CD8-positive, alpha-beta memory T cell (primary cell): Measurements from ENCODE around the gene WDR27. TPM values are rescaled to one million over a fixed set of nuclear protein-coding genes. Genes with fewer than 3 reads are reported as not detected.

Experiments
- CTCF ChIA-PET: fragments of 350-600 bp; sonication (Branson Sonifier 250); formaldehyde crosslinking; loops from one replicate; lab custom pipeline; 2021; ENCODE audit warnings: antibody characterized with exemption; lab: Charles Lee
- POLR2A ChIA-PET: fragments of 350-600 bp; sonication (Branson Sonifier 250); formaldehyde crosslinking; loops from one replicate; lab custom pipeline; 2021; ENCODE audit warnings: antibody characterized with exemption; lab: Charles Lee
- DNase-seq, 5 donors: peaks; one replicate each; pipeline versions ENCODE4 v3.0.0 to v3.0.0-alpha.2; 2020 to 2022; ENCODE audit warnings: mixed read lengths in 1 of 5
- H3K27ac ChIP-seq: one replicate; pipeline ENCODE4 v1.7.0; 2013; ENCODE audit warnings: low read depth, mild to moderate bottlenecking, low read length, moderate library complexity
- H3K27me3 ChIP-seq: 2 replicates; pipeline ENCODE4 v1.7.0; 2013; ENCODE audit warnings: low read length, mild to moderate bottlenecking; ENCODE audit not compliant: insufficient read depth, poor library complexity, severe bottlenecking
- H3K36me3 ChIP-seq: 2 replicates; pipeline ENCODE4 v1.7.0; 2013; ENCODE audit warnings: mild to moderate bottlenecking, low read length, moderate library complexity; ENCODE audit not compliant: insufficient read depth
- H3K4me1 ChIP-seq: 2 replicates; pipeline ENCODE4 v1.7.0; 2013; ENCODE audit warnings: mild to moderate bottlenecking, low read length, moderate library complexity; ENCODE audit not compliant: insufficient read depth
- H3K4me3 ChIP-seq: 2 replicates; pipeline ENCODE4 v1.7.0; 2013; ENCODE audit warnings: mild to moderate bottlenecking, low read length
- H3K9me3 ChIP-seq: 2 replicates; pipeline ENCODE4 v1.7.0; 2013; ENCODE audit warnings: mild to moderate bottlenecking, low read length
- H3K27ac Mint-ChIP-seq, 8 donors: one replicate each; pipeline ENCODE4 v1.8.0; 2020 to 2021; ENCODE audit warnings: mixed read lengths in 8 of 8, mild to moderate bottlenecking in 6 of 8, inconsistent platforms in 3 of 8, moderate library complexity in 3 of 8
- H3K27me3 Mint-ChIP-seq, 2 donors: one replicate each; pipeline ENCODE4 v1.8.0; 2020 to 2021; ENCODE audit warnings: mixed read lengths in 2 of 2, mild to moderate bottlenecking in 1 of 2, moderate library complexity in 1 of 2
- H3K36me3 Mint-ChIP-seq, 3 donors: one replicate each; pipeline ENCODE4 v1.8.0; 2020 to 2021; ENCODE audit warnings: mixed read lengths in 3 of 3, inconsistent platforms in 1 of 3, mild to moderate bottlenecking in 1 of 3
- H3K4me1 Mint-ChIP-seq, 3 donors: one replicate each; pipeline ENCODE4 v1.8.0; 2020 to 2021; ENCODE audit warnings: mixed read lengths in 3 of 3, inconsistent platforms in 1 of 3, mild to moderate bottlenecking in 1 of 3
- H3K4me3 Mint-ChIP-seq, 7 donors: one replicate each; pipeline ENCODE4 v1.8.0; 2020 to 2021; ENCODE audit warnings: mixed read lengths in 7 of 7, mild to moderate bottlenecking in 6 of 7, moderate library complexity in 4 of 7, inconsistent platforms in 2 of 7
- H3K9me3 Mint-ChIP-seq, 5 donors: one replicate each; pipeline ENCODE4 v1.8.0; 2020 to 2022; ENCODE audit warnings: mixed read lengths in 5 of 5, mild to moderate bottlenecking in 3 of 5, moderate library complexity in 2 of 5, inconsistent platforms in 1 of 5
- polyA plus RNA-seq: library from polyadenylated mRNA; unstranded; fragments of 300-500 nt; fragmentation: Illumina TruSeq; gene quantifications from one replicate; pipeline ENCODE4 v1.2.3, GENCODE V29; 2021
- total RNA-seq, 2 experiments: library from RNA; stranded (reverse); gene quantifications; one replicate each; pipeline ENCODE4 v1.2.3, GENCODE V29; 2021

WDR27 gene
- total and polyA plus RNA-seq, 3 experiments from 2014 or later = 7.4 to 29.4 (median 24.5) TPM

DNA sequence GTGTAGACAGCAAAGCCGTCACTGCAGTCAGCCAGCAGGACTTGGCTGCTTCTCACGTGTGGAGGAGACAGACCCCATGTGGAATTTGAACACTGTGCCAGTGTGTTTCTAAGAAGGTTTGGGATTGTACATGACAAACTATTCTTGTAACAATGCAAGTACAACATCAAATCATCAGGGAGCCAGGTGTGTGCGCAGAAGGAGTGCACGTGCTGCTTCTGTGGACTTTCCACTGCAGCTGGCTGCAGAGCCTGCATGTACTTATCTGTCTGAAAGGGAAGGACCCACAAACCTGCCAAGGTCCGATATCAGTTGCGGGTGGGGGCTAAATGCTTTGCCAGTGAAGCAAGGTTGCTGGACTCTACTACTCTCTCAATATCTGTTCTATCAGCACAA, 211.6 kb downstream of the WDR27 start:
- Mint-ChIP-seq H3K4me3 (no peak overlapping the region), H3K27ac (no peak overlapping the region), H3K36me3 (peaks cover 0 to 3% (median 0%) of the 10 kb centered on the region in 3 donors), H3K9me3 (no peaks in the 10 kb centered on the region), H3K27me3 (peaks cover 0 to 4% of the 10 kb centered on the region in 2 donors), H3K4me1 (no peaks in the 10 kb centered on the region)
- Histone ChIP-seq H3K36me3 (no peaks in the 10 kb centered on the region), H3K4me3 (no peak overlapping the region), H3K9me3 (no peaks in the 10 kb centered on the region), H3K27me3 (no peaks in the 10 kb centered on the region), H3K27ac (no peak overlapping the region), H3K4me1 (no peaks in the 10 kb centered on the region)
- CTCF ChIA-PET = no interaction called here
- no peak for DNase-seq
- POLR2A ChIA-PET = no interaction called here

DNA sequence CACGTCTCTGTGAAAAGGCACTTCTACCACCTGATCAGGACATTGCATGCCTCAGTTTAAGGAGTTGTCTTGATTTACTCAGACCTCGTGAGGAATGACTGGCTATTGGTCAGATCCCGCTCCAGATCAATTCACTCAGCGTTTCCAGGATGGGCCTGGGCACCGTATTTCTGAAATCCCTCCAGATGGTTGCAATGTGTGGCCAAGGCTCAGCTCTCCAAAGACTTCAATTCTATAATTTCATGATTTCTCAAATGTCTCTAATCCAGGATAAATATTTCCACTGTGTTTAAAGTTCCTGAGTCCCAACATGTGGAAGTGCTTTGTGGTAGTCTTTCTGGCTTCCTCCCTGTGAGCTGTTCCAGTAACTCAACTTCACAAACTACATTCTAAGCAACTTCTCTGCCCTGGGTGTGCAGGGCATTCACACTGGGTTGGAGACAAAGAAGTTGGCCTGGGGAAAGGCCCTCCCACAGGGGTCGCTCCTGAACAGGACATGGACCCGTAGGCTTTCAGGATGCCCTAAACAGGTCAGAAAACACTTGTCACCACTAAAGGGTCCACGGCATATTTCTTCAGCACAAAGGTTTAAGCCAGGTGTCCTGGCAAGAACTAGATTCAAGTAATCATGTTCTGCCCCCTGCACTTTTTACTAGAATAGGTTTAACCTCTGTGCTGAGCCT, 212.1 kb downstream of the WDR27 start:
- Mint-ChIP-seq H3K27ac (no peak overlapping the region), H3K36me3 (peaks cover 0 to 3% (median 3%) of the 10 kb centered on the region in 3 donors), H3K9me3 (no peaks in the 10 kb centered on the region), H3K4me1 (no peaks in the 10 kb centered on the region), H3K4me3 (no peak overlapping the region), H3K27me3 (peaks cover 0 to 4% of the 10 kb centered on the region in 2 donors)
- H3K27me3 ChIP-seq = no peaks in the 10 kb centered on the region
- H3K9me3 ChIP-seq = no peaks in the 10 kb centered on the region
- no peak overlapping the region for H3K27ac ChIP-seq
- no peak overlapping the region for H3K4me3 ChIP-seq
- no peaks in the 10 kb centered on the region for H3K36me3 ChIP-seq
- DNase-seq = no peak
- POLR2A ChIA-PET = no interaction called here
- no peaks in the 10 kb centered on the region for H3K4me1 ChIP-seq
- CTCF ChIA-PET = no interaction called here

DNA sequence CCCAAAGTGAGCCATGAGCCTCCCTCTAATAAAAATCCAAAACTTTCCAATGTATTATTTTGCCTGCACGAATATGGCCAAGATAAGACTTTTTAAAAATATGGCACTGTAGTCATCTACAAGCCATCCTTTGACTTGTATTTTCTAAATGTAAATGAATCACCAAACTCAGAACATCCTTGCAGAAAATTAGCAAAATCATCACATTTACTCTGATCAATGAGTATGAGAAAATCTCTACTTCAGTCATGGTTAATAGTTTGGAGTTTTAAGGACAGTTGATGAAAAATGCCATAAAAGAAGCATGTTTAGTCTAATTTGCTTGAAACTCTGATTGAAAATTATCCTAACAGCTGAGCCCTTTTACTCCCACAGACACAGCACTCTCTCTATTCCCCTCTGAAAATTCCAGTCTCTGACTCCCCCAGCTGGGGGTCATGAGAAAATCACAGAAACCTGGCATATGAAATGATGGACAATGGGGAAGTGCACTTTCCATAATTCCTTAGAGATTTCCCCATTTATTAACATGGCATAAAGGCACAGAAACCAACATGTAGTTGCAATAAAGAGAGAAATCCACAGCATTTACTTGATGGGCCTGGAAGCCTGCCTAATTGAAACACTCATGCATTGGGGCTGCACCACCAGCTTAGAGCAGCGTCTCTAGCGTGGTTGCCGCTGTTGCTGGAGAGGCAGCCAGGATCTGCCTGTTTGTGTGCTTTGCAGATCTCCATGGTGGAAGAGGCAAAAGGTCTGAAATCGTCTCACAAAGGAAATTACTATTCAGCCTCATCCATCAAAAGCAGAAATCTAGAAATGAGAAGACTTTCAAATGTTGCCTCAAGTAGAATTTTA, 214.0 kb downstream of the WDR27 start:
- H3K9me3 ChIP-seq = no peaks in the 10 kb centered on the region
- no peak overlapping the region for H3K27ac Mint-ChIP-seq
- H3K36me3 ChIP-seq = no peaks in the 10 kb centered on the region
- peaks cover 0 to 21% (median 3%) of the 10 kb centered on the region in 3 donors for H3K36me3 Mint-ChIP-seq
- no peaks in the 10 kb centered on the region for H3K4me1 ChIP-seq
- H3K4me3 Mint-ChIP-seq = no peak overlapping the region
- H3K4me1 Mint-ChIP-seq = no peaks in the 10 kb centered on the region
- POLR2A ChIA-PET = no interaction called here
- peaks cover 2 to 13% (median 6%) of the 10 kb centered on the region in 5 donors for H3K9me3 Mint-ChIP-seq
- DNase-seq = no peak
- CTCF ChIA-PET = no interaction called here
- no peak overlapping the region for H3K4me3 ChIP-seq
- no peak overlapping the region for H3K27ac ChIP-seq
- no peaks in the 10 kb centered on the region for H3K27me3 ChIP-seq
- H3K27me3 Mint-ChIP-seq = no peaks in the 10 kb centered on the region

DNA sequence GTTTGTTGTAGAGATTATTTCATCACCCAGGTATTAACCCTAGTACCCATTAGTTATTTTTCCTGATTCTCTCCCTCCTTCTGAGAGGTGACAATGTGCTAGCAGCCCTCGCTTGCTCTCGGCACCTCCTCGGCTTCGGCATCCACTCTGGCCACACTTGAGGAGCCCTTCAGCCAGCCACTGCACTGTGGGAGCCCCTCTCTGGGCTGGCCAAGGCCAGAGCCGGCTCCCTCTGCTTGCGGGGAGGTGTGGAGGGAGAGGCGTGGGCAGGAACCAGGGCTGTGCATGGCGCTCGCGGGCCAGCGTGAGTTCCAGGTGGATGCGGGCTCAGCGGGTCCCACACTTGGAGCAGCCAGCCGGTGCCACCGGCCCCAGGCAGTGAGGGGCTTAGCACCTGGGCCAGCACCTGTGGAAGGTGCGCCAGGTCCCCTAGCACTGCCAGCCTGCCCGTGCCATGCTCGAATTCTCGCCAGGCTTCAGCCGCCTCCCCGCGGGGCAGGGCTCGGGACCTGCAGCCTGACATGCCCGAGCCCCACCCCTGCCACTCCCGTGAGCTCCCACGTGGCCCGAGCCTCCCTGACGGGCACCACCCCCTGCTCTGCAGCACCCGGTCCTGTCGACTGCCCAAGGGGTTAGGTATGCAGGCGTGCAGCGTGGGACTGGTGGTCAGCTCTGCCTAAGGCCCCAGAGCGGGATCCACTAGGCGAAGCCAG, 221.9 kb downstream of the WDR27 start:
- H3K27me3 ChIP-seq = no peaks in the 10 kb centered on the region
- Mint-ChIP-seq H3K4me1 (no peaks in the 10 kb centered on the region), H3K27me3 (peaks cover 0 to 3% of the 10 kb centered on the region in 2 donors), H3K9me3 (peaks cover 12 to 38% (median 30%) of the 10 kb centered on the region in 5 donors), H3K36me3 (peaks cover 0 to 52% (median 9%) of the 10 kb centered on the region in 3 donors), H3K4me3 (no peak overlapping the region), H3K27ac (no peak overlapping the region)
- ChIA-PET CTCF (no interaction called here), POLR2A (no interaction called here)
- no peak overlapping the region for H3K4me3 ChIP-seq
- no peaks in the 10 kb centered on the region for H3K4me1 ChIP-seq
- no peak for DNase-seq
- H3K36me3 ChIP-seq = no peaks in the 10 kb centered on the region
- H3K9me3 ChIP-seq = no peaks in the 10 kb centered on the region
- H3K27ac ChIP-seq = no peak overlapping the region

DNA sequence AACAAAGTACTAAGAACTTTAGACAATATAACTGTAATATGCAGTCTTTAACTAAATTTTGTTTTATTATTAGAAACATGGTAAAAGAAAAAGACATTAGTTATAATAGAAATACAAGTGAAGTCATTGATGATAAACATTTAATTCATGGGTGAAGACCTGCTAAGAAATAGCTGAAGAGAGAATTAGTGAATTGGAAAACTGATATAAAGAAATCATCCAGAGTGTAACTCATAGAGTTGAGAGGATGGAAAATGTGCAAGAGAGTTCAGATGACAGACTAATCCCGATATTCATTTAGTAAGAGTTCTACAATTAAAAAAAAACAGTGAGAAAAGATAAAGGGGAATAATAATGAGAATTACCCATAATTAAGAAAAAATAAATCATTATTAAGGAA, 227.5 kb downstream of the WDR27 start:
- Histone ChIP-seq H3K36me3 (no peaks in the 10 kb centered on the region), H3K4me3 (no peak overlapping the region), H3K27ac (no peak overlapping the region), H3K27me3 (no peaks in the 10 kb centered on the region), H3K9me3 (no peaks in the 10 kb centered on the region), H3K4me1 (no peaks in the 10 kb centered on the region)
- CTCF ChIA-PET = no interaction called here
- H3K27ac Mint-ChIP-seq = no peak overlapping the region
- no peak overlapping the region for H3K4me3 Mint-ChIP-seq
- H3K36me3 Mint-ChIP-seq = peaks cover 3 to 36% (median 6%) of the 10 kb centered on the region in 3 donors
- DNase-seq = no peak
- POLR2A ChIA-PET = no interaction called here
- peaks cover 18 to 35% (median 29%) of the 10 kb centered on the region in 5 donors for H3K9me3 Mint-ChIP-seq
- no peaks in the 10 kb centered on the region for H3K4me1 Mint-ChIP-seq
- peaks cover 0 to 3% of the 10 kb centered on the region in 2 donors for H3K27me3 Mint-ChIP-seq

DNA sequence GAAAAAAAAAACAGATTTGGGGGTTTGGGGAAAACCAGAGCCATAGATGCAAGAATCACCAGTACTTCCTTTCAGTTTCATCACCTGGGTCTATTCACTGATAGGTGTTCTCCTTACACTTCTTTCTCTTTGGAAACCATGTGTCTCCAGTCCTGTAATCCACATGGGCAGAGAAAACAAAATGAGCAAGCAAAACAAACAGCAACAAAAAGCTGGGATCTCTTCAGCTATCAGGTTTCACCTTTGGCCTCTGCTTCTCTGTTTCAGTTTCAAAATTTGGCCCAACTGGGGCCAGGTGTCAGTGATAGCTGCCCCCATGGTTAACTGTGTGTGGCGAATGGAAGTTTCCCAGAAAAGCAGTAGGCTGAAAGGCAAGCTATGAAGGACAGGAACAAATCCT, 228.2 kb downstream of the WDR27 start:
- ChIA-PET CTCF (no interaction called here), POLR2A (no interaction called here)
- H3K36me3 ChIP-seq = no peaks in the 10 kb centered on the region
- Mint-ChIP-seq H3K4me1 (no peaks in the 10 kb centered on the region), H3K36me3 (peaks cover 7 to 34% (median 8%) of the 10 kb centered on the region in 3 donors), H3K4me3 (no peak overlapping the region), H3K9me3 (peaks cover 25 to 41% (median 31%) of the 10 kb centered on the region in 5 donors), H3K27ac (no peak overlapping the region), H3K27me3 (peaks cover 0 to 3% of the 10 kb centered on the region in 2 donors)
- H3K27ac ChIP-seq = no peak overlapping the region
- no peaks in the 10 kb centered on the region for H3K9me3 ChIP-seq
- H3K27me3 ChIP-seq = no peaks in the 10 kb centered on the region
- DNase-seq = no peak
- H3K4me3 ChIP-seq = no peak overlapping the region
- no peaks in the 10 kb centered on the region for H3K4me1 ChIP-seq

DNA sequence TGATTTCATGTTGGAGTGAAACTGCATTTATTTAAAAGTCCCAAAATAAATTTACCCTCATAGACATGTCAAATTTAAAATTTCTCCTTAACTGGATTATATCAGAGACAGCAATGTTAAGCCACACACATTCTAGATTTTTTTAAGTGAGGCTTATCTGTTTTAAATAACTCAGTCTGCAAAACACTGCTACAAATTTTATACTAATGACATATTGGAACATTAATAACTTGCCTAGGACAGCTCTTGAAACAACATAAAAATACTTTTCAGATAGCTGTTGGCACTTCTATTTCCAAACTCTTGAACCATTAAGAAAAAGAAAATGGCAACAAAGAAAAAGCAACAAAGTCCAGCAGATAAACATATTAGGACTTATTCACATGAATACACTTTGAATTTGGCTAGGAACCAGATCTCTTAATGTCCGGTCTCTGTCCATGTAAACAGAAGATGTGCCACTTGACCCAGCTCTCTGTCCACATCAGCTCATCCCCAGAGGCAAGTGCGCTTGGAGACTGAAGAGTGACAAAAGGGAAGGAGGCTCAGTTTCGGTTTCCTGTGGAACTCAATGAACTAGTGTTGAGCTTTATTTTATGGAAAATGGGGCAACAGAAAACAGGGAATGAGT, 228.9 kb downstream of the WDR27 start:
- CTCF ChIA-PET = no interaction called here
- Mint-ChIP-seq H3K4me3 (no peak overlapping the region), H3K36me3 (peaks cover 7 to 41% (median 8%) of the 10 kb centered on the region in 3 donors)

More for the DNA sequence above, 228.9 kb downstream of the WDR27 start:
- H3K9me3 ChIP-seq = no peaks in the 10 kb centered on the region
- H3K4me1 ChIP-seq = no peaks in the 10 kb centered on the region
- no peak overlapping the region for H3K27ac Mint-ChIP-seq
- peaks cover 30 to 49% (median 37%) of the 10 kb centered on the region in 5 donors for H3K9me3 Mint-ChIP-seq
- H3K27me3 Mint-ChIP-seq = no peaks in the 10 kb centered on the region
- no peak for DNase-seq
- H3K4me1 Mint-ChIP-seq = no peaks in the 10 kb centered on the region
- POLR2A ChIA-PET = no interaction called here
- no peak overlapping the region for H3K27ac ChIP-seq
- no peaks in the 10 kb centered on the region for H3K36me3 ChIP-seq
- H3K4me3 ChIP-seq = no peak overlapping the region
- H3K27me3 ChIP-seq = no peaks in the 10 kb centered on the region
